SK-N-SH treated with all-trans-retinoic acid at 6 μM for 48 hours (cell line): ENCODE measurements around the gene KRT71.
"Not testable (repeated sequence)": the region's sequence is repeated elsewhere in the genome, so short reads cannot be mapped to it uniquely, and the experiment has no call there.

Experiments
- ATAC-seq: fragments of 200-7000 bp; cut with Tn5 transposase; 3 replicates; pipeline ENCODE4 v1.9.1; 2020; ENCODE audit warnings: mild to moderate bottlenecking, moderate library complexity
- ARNTL ChIP-seq: fragments of 450-650 bp; formaldehyde crosslinking; IDR thresholded peaks from 2 replicates; pipeline ENCODE4 v1.5.0; 2020; ENCODE audit warnings: low read depth, mild to moderate bottlenecking, moderate library complexity, borderline replicate concordance
- BACH2 ChIP-seq: fragments of 250-450 bp; sonication (Bioruptor Pico); IDR thresholded peaks from 2 replicates; pipeline ENCODE4 v1.9.0; 2021; ENCODE audit warnings: mild to moderate bottlenecking, borderline replicate concordance
- CSDC2 ChIP-seq: fragments of 250-450 bp; sonication (Bioruptor Pico); IDR thresholded peaks from 2 replicates; pipeline ENCODE4 v1.5.0; 2020; ENCODE audit warnings: mild to moderate bottlenecking, moderate library complexity
- CSRNP3 ChIP-seq: fragments of 250-450 bp; sonication (Bioruptor Pico); IDR thresholded peaks from 2 replicates; pipeline ENCODE4 v1.5.1; 2021; ENCODE audit warnings: mild to moderate bottlenecking, moderate library complexity
- ESRRG ChIP-seq: fragments of 250-450 bp; sonication (Bioruptor Pico); IDR thresholded peaks from 2 replicates; pipeline ENCODE4 v1.6.1; 2021; ENCODE audit warnings: mild to moderate bottlenecking
- GLIS3 ChIP-seq: fragments of 250-450 bp; sonication (Bioruptor Pico); IDR thresholded peaks from 2 replicates; pipeline ENCODE4 v1.5.0; 2020; ENCODE audit warnings: mild to moderate bottlenecking, moderate library complexity
- ISL1 ChIP-seq: fragments of 250-450 bp; sonication (Bioruptor Pico); IDR thresholded peaks from 2 replicates; pipeline ENCODE4 v2.1.2; 2022; ENCODE audit warnings: mild to moderate bottlenecking, moderate library complexity
- OSR1 ChIP-seq: fragments of 250-450 bp; sonication (Bioruptor Pico); IDR thresholded peaks from 2 replicates; pipeline ENCODE4 v1.8.0; 2022; ENCODE audit warnings: moderate library complexity, mild to moderate bottlenecking, inconsistent platforms
- POU6F1 ChIP-seq: fragments of 250-450 bp; sonication (Bioruptor Pico); IDR thresholded peaks from 2 replicates; pipeline ENCODE4 v1.8.0; 2021; ENCODE audit warnings: low read depth, mild to moderate bottlenecking, moderate library complexity, borderline replicate concordance
- PPARA ChIP-seq: fragments of 250-450 bp; sonication (Bioruptor Pico); IDR thresholded peaks from 2 replicates; pipeline ENCODE4 v1.5.0; 2020; ENCODE audit warnings: mild to moderate bottlenecking, borderline replicate concordance
- RARB ChIP-seq: fragments of 250-450 bp; sonication (Bioruptor Pico); IDR thresholded peaks from 2 replicates; pipeline ENCODE4 v1.8.0; 2021; ENCODE audit warnings: mild to moderate bottlenecking, moderate library complexity
- SNAI2 ChIP-seq: fragments of 250-450 bp; sonication (Bioruptor Pico); IDR thresholded peaks from 2 replicates; pipeline ENCODE4 v1.5.0; 2020; ENCODE audit warnings: mild to moderate bottlenecking, moderate library complexity
- TCF4 ChIP-seq: fragments of 250-450 bp; sonication (Bioruptor Pico); IDR thresholded peaks from 2 replicates; pipeline ENCODE4 v1.8.0; 2021; ENCODE audit warnings: mild to moderate bottlenecking, moderate library complexity, borderline replicate concordance
- TOX ChIP-seq: fragments of 250-450 bp; sonication (Bioruptor Pico); IDR thresholded peaks from 2 replicates; pipeline ENCODE4 v1.8.0; 2021; ENCODE audit warnings: mild to moderate bottlenecking, moderate library complexity, borderline replicate concordance
- ZC3H10 ChIP-seq: fragments of 250-450 bp; sonication (Bioruptor Pico); IDR thresholded peaks from 2 replicates; pipeline ENCODE4 v1.5.1; 2021; ENCODE audit warnings: mild to moderate bottlenecking, moderate library complexity
- ZFP30 ChIP-seq: fragments of 450-650 bp; formaldehyde crosslinking; IDR thresholded peaks from 2 replicates; pipeline ENCODE4 v1.5.0; 2022; ENCODE audit warnings: mild to moderate bottlenecking, moderate library complexity
- ZNF565 ChIP-seq: fragments of 450-650 bp; formaldehyde crosslinking; conservative IDR thresholded peaks from 2 replicates; pipeline ENCODE4 v1.5.0; 2020; ENCODE audit warnings: low read depth, mild to moderate bottlenecking, moderate library complexity
- ZNF70 ChIP-seq: fragments of 450-650 bp; formaldehyde crosslinking; IDR thresholded peaks from 2 replicates; pipeline ENCODE4 v1.5.0; 2020; ENCODE audit warnings: mild to moderate bottlenecking, moderate library complexity
- ZNF8 ChIP-seq: fragments of 450-650 bp; formaldehyde crosslinking; IDR thresholded peaks from 2 replicates; pipeline ENCODE4 v1.5.0; 2020; ENCODE audit warnings: mild to moderate bottlenecking, moderate library complexity
- TF ChIP-seq, protein P1 (sequence below): fragments of 250-450 bp; sonication (Bioruptor Pico); IDR thresholded peaks from 2 replicates; pipeline ENCODE4 v1.8.0; 2020; ENCODE audit warnings: mild to moderate bottlenecking, moderate library complexity, borderline replicate concordance
- TF ChIP-seq, protein P2 (sequence below): fragments of 250-450 bp; sonication (Bioruptor Pico); IDR thresholded peaks from 2 replicates; pipeline ENCODE4 v1.5.0; 2020; ENCODE audit warnings: mild to moderate bottlenecking, moderate library complexity

KRT71 gene

GRCh38 chr12:52506858-52507715, 45.9 kb downstream of the KRT71 start:
- no peak for TF ChIP-seq ESRRG (CRISPR knock-in tag)
- no peak for TF ChIP-seq POU6F1
- no peak for TF ChIP-seq PPARA
- no peak for TF ChIP-seq OSR1 (CRISPR knock-in tag)
- TF ChIP-seq SNAI2 (CRISPR knock-in tag) = no peak
- TF ChIP-seq GLIS3 (CRISPR knock-in tag) = no peak
- no peak for TF ChIP-seq BACH2
- TF ChIP-seq CSDC2 (CRISPR knock-in tag) = no peak
- no peak for TF ChIP-seq ZNF8 (CRISPR knock-in tag)
- ATAC-seq = peak; percentile 79

DNA sequence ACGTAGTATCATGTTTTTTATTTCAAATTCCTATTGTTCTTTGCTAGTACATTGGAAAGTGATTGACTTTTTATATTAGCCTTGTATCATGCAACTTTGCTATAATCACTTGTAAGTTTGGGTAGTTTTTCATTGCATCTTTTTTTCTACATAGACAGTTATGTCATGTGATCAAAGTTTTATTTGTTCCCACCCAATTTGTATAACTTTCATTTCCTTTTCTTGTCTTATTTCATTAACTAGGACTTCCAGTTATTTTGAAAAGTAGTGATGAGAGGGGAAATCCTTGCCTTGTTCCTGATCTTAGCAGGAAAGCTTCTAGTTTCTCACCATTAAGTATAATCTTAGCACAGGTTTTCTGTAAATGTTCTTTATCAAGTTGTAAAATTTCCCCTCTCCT, 50.1 kb downstream of the KRT71 start:
- no peak for TF ChIP-seq TCF4
- no peak for TF ChIP-seq GLIS3 (CRISPR knock-in tag)
- TF ChIP-seq RARB (CRISPR knock-in tag) = no peak
- TF ChIP-seq, protein P1, sequence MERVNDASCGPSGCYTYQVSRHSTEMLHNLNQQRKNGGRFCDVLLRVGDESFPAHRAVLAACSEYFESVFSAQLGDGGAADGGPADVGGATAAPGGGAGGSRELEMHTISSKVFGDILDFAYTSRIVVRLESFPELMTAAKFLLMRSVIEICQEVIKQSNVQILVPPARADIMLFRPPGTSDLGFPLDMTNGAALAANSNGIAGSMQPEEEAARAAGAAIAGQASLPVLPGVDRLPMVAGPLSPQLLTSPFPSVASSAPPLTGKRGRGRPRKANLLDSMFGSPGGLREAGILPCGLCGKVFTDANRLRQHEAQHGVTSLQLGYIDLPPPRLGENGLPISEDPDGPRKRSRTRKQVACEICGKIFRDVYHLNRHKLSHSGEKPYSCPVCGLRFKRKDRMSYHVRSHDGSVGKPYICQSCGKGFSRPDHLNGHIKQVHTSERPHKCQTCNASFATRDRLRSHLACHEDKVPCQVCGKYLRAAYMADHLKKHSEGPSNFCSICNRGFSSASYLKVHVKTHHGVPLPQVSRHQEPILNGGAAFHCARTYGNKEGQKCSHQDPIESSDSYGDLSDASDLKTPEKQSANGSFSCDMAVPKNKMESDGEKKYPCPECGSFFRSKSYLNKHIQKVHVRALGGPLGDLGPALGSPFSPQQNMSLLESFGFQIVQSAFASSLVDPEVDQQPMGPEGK (CRISPR knock-in tag) = no peak
- TF ChIP-seq ARNTL (CRISPR knock-in tag) = no peak
- no peak for TF ChIP-seq ZFP30 (CRISPR knock-in tag)
- TF ChIP-seq PPARA = no peak
- no peak for TF ChIP-seq ESRRG (CRISPR knock-in tag)
- TF ChIP-seq ISL1 = no peak
- no peak for TF ChIP-seq OSR1 (CRISPR knock-in tag)
- TF ChIP-seq, protein P2, sequence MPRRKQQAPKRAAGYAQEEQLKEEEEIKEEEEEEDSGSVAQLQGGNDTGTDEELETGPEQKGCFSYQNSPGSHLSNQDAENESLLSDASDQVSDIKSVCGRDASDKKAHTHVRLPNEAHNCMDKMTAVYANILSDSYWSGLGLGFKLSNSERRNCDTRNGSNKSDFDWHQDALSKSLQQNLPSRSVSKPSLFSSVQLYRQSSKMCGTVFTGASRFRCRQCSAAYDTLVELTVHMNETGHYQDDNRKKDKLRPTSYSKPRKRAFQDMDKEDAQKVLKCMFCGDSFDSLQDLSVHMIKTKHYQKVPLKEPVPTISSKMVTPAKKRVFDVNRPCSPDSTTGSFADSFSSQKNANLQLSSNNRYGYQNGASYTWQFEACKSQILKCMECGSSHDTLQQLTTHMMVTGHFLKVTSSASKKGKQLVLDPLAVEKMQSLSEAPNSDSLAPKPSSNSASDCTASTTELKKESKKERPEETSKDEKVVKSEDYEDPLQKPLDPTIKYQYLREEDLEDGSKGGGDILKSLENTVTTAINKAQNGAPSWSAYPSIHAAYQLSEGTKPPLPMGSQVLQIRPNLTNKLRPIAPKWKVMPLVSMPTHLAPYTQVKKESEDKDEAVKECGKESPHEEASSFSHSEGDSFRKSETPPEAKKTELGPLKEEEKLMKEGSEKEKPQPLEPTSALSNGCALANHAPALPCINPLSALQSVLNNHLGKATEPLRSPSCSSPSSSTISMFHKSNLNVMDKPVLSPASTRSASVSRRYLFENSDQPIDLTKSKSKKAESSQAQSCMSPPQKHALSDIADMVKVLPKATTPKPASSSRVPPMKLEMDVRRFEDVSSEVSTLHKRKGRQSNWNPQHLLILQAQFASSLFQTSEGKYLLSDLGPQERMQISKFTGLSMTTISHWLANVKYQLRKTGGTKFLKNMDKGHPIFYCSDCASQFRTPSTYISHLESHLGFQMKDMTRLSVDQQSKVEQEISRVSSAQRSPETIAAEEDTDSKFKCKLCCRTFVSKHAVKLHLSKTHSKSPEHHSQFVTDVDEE (CRISPR knock-in tag) = no peak
- no peak for TF ChIP-seq CSRNP3 (CRISPR knock-in tag)
- no peak for TF ChIP-seq POU6F1
- no peak for TF ChIP-seq TOX (CRISPR knock-in tag)
- no peak for TF ChIP-seq BACH2
- no peak for ATAC-seq

DNA sequence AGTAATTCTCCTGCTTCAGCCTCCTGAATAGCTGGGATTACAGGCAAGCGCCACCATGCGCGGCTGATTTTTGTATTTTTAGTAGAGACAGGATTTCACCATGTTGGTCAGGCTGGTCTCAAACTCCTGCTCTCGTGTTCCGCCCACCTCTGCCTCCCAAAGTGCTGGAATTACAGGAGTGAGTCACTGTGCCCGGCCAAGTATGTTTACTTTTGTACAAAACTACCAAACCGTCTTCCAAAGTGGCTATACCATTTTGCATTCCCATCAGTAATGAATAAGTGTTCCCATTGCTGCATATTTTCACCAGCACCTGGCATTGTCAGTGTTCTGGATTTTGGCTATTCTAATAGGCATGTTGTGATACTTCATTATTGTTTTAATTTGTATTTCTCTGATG, 51.5 kb downstream of the KRT71 start:
- ATAC-seq = no peak
- TF ChIP-seq OSR1 (CRISPR knock-in tag) (no peak), SNAI2 (CRISPR knock-in tag) (no peak), ZNF70 (CRISPR knock-in tag) (no peak), TOX (CRISPR knock-in tag) (no peak), ZNF8 (CRISPR knock-in tag) (no peak), ESRRG (CRISPR knock-in tag) (no peak), ZC3H10 (CRISPR knock-in tag) (no peak), ZNF565 (CRISPR knock-in tag) (no peak), GLIS3 (CRISPR knock-in tag) (no peak), BACH2 (no peak)
- TF ChIP-seq, protein P2 (CRISPR knock-in tag) = no peak
- TF ChIP-seq, protein P1 (CRISPR knock-in tag) = no peak
- TF ChIP-seq, all 23 proteins: peak for 0

DNA sequence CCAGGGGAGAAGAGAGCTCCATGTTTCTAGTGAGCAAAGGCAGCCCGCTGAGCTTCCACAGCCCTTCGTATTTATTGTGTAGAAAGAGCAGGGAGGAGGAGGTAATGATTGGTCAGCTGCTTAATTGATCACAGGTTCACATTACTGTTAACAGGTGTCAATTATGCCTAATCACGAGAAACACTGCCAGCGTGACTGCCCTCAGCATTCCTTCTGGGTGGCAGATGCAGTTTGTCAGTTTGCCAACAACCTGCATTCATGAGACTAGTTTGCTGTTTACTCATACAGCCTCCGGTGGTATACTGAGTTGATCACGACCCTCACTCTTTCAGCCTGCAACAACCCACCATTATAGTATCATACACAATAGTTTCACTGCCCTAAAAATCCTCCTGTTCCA, 52.4 kb downstream of the KRT71 start:
- ATAC-seq = not testable (repeated sequence)
